ENCODE data around the gene LTBP4.

GRCh38 chr19:40600570-40601133 is 517 bp upstream of the LTBP4 start:
- TF ChIP-seq, protein P1, sequence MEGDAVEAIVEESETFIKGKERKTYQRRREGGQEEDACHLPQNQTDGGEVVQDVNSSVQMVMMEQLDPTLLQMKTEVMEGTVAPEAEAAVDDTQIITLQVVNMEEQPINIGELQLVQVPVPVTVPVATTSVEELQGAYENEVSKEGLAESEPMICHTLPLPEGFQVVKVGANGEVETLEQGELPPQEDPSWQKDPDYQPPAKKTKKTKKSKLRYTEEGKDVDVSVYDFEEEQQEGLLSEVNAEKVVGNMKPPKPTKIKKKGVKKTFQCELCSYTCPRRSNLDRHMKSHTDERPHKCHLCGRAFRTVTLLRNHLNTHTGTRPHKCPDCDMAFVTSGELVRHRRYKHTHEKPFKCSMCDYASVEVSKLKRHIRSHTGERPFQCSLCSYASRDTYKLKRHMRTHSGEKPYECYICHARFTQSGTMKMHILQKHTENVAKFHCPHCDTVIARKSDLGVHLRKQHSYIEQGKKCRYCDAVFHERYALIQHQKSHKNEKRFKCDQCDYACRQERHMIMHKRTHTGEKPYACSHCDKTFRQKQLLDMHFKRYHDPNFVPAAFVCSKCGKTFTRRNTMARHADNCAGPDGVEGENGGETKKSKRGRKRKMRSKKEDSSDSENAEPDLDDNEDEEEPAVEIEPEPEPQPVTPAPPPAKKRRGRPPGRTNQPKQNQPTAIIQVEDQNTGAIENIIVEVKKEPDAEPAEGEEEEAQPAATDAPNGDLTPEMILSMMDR (IDR thresholded peaks at IDR 0.05), result no peak
- TF ChIP-seq EZH2 (IDR thresholded peaks at IDR 0.05; ENCODE audit: borderline replicate concordance, insufficient read depth, low read depth, low read length, poor library complexity, severe bottlenecking), result no peak
